ENCODE measurements around the gene CIT. TPM values are rescaled to one million over a fixed set of nuclear protein-coding genes. Genes with fewer than 3 reads are reported as not detected.

The CIT gene
- total and polyA plus RNA-seq, 9 of the 15 experiments (the other 6 are each of a cell fraction or from before 2014, with no cell fraction given): 1.1 to 46.7 (median 21.3) TPM

DNA sequence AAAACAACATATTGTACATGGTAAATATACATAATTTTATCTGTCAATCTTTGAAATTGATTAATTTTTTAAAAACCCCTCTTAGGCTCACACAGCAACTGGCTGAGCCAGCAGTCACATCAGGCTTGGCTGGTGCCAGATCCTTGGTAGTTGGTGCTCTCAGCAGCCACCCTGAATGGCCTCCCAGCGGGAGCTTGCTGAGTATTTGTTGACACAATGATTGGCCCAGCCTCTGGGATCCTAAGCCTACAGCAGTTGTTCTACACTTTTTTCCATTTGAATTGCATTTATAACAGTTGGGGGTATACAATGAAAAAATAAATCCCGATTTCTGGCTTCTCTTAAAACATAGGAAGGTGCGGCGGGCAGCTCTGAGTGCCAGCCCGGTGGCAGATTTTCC, 198.0 kb downstream of the CIT start:
- no peak for ATAC-seq
- Histone ChIP-seq H3K9me1 (ENCODE audit: control insufficient read depth, insufficient read depth, low read length) (no peaks in the 10 kb centered on the region), H3K79me2 (ENCODE audit: control insufficient read depth, insufficient read depth, low read length) (peaks cover 19% of the 10 kb centered on the region), H2AFZ (ENCODE audit: low read depth, low read length) (no peak overlapping the region), H4K20me1 (replicated peaks; ENCODE audit: control insufficient read depth, insufficient read depth, low read length) (no peaks in the 10 kb centered on the region), H3K4me1 (replicated peaks in 1 of 2; ENCODE audit: control insufficient read depth in 2 of 2, insufficient read depth in 2 of 2, low read length in 2 of 2) (no peaks in the 10 kb centered on the region; a peak in 3 of 5 replicates), H3K9me3 (replicated peaks; ENCODE audit: control insufficient read depth, insufficient read depth, low read depth, low read length) (no peaks in the 10 kb centered on the region), H3K4me3 (no peak overlapping the region), H3K27me3 (ENCODE audit: control insufficient read depth in 2 of 2, insufficient read depth in 2 of 2, low read length in 2 of 2) (no peaks in the 10 kb centered on the region), H3K36me3 (ENCODE audit: control insufficient read depth, insufficient read depth, low read length) (peaks cover 82% of the 10 kb centered on the region), H3K27ac (ENCODE audit: extremely low read depth, low read depth, low read length) (no peak overlapping the region), H3K9ac (ENCODE audit: insufficient read depth in 1 of 2, low read depth in 2 of 2, low read length in 2 of 2) (no peak overlapping the region), H3K4me2 (ENCODE audit: insufficient read depth, low read length) (no peak overlapping the region)
- WGBS (ENCODE audit: insufficient coverage, low coverage, missing lambda C conversion rate): 95% methylated on average over 5 of the region's 5 CpGs
- no TSS peak for BruUV-seq (replicated peaks)
- DNase-seq (ENCODE audit: extremely low read depth in 1 of 4, low spot score in 3 of 4): no peak
- in situ Hi-C loops (cut with MboI): no loop called here
- ChIA-PET POLR2A (interaction anchor here (0.7 to 5.4 kb wide), 6 partner anchors 8 to 1488 kb away, joined by 3 to 44 read pairs (median 4); partner anchors contain the start of gene PRKAB1), CTCF (ENCODE audit: low intra/inter-chr PET ratio) (no interaction called here)
- no peak for FAIRE-seq
- intact Hi-C loops (cut with micrococcal nuclease): no loop called here
- TF ChIP-seq ZNF184 (CRISPR knock-in tag; IDR thresholded peaks at IDR 0.05) (no peak), ELF2 (CRISPR knock-in tag; IDR thresholded peaks at IDR 0.05) (no peak), LARP7 (IDR thresholded peaks at IDR 0.05) (no peak), U2AF1 (optimal IDR thresholded peaks at IDR 0.05; ENCODE audit: low read depth, low read length) (no peak), KAT7 (CRISPR knock-in tag; IDR thresholded peaks at IDR 0.05; ENCODE audit: borderline replicate concordance) (no peak), PHF20 (IDR thresholded peaks at IDR 0.05; ENCODE audit: partially characterized antibody) (no peak), ZNF764 (CRISPR knock-in tag; IDR thresholded peaks at IDR 0.05; ENCODE audit: low read depth) (no peak), WHSC1 (IDR thresholded peaks at IDR 0.05; ENCODE audit: low read length) (no peak), CBX5 (IDR thresholded peaks at IDR 0.05; ENCODE audit: borderline replicate concordance, low read depth) (no peak), SMARCE1 (IDR thresholded peaks at IDR 0.05) (no peak)
- TF ChIP-seq, protein P1, sequence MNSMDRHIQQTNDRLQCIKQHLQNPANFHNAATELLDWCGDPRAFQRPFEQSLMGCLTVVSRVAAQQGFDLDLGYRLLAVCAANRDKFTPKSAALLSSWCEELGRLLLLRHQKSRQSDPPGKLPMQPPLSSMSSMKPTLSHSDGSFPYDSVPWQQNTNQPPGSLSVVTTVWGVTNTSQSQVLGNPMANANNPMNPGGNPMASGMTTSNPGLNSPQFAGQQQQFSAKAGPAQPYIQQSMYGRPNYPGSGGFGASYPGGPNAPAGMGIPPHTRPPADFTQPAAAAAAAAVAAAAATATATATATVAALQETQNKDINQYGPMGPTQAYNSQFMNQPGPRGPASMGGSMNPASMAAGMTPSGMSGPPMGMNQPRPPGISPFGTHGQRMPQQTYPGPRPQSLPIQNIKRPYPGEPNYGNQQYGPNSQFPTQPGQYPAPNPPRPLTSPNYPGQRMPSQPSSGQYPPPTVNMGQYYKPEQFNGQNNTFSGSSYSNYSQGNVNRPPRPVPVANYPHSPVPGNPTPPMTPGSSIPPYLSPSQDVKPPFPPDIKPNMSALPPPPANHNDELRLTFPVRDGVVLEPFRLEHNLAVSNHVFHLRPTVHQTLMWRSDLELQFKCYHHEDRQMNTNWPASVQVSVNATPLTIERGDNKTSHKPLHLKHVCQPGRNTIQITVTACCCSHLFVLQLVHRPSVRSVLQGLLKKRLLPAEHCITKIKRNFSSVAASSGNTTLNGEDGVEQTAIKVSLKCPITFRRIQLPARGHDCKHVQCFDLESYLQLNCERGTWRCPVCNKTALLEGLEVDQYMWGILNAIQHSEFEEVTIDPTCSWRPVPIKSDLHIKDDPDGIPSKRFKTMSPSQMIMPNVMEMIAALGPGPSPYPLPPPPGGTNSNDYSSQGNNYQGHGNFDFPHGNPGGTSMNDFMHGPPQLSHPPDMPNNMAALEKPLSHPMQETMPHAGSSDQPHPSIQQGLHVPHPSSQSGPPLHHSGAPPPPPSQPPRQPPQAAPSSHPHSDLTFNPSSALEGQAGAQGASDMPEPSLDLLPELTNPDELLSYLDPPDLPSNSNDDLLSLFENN (IDR thresholded peaks at IDR 0.05; ENCODE audit: low read depth in 2 of 2, low read length in 2 of 2): no peak
- TF ChIP-seq, protein P2, sequence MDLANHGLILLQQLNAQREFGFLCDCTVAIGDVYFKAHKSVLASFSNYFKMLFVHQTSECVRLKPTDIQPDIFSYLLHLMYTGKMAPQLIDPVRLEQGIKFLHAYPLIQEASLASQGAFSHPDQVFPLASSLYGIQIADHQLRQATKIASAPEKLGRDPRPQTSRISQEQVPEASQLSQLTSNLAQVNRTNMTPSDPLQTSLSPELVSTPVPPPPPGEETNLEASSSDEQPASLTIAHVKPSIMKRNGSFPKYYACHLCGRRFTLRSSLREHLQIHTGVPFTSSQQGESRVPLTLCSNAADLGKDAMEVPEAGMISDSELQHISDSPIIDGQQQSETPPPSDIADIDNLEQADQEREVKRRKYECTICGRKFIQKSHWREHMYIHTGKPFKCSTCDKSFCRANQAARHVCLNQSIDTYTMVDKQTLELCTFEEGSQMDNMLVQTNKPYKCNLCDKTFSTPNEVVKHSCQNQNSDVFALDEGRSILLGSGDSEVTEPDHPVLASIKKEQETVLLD (IDR thresholded peaks at IDR 0.05): no peak
- TF ChIP-seq, protein P3, sequence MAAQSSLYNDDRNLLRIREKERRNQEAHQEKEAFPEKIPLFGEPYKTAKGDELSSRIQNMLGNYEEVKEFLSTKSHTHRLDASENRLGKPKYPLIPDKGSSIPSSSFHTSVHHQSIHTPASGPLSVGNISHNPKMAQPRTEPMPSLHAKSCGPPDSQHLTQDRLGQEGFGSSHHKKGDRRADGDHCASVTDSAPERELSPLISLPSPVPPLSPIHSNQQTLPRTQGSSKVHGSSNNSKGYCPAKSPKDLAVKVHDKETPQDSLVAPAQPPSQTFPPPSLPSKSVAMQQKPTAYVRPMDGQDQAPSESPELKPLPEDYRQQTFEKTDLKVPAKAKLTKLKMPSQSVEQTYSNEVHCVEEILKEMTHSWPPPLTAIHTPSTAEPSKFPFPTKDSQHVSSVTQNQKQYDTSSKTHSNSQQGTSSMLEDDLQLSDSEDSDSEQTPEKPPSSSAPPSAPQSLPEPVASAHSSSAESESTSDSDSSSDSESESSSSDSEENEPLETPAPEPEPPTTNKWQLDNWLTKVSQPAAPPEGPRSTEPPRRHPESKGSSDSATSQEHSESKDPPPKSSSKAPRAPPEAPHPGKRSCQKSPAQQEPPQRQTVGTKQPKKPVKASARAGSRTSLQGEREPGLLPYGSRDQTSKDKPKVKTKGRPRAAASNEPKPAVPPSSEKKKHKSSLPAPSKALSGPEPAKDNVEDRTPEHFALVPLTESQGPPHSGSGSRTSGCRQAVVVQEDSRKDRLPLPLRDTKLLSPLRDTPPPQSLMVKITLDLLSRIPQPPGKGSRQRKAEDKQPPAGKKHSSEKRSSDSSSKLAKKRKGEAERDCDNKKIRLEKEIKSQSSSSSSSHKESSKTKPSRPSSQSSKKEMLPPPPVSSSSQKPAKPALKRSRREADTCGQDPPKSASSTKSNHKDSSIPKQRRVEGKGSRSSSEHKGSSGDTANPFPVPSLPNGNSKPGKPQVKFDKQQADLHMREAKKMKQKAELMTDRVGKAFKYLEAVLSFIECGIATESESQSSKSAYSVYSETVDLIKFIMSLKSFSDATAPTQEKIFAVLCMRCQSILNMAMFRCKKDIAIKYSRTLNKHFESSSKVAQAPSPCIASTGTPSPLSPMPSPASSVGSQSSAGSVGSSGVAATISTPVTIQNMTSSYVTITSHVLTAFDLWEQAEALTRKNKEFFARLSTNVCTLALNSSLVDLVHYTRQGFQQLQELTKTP (IDR thresholded peaks at IDR 0.05; ENCODE audit: low read depth in 1 of 2, partially characterized antibody in 2 of 2): no peak

Measured in K562 (cell line).